ENCODE measurements around the gene AMER2. TPM values are rescaled to one million over a fixed set of nuclear protein-coding genes. Genes with fewer than 3 reads are reported as not detected.

The AMER2 gene
- total RNA-seq, 2 experiments from 2014 or later = not detected

DNA sequence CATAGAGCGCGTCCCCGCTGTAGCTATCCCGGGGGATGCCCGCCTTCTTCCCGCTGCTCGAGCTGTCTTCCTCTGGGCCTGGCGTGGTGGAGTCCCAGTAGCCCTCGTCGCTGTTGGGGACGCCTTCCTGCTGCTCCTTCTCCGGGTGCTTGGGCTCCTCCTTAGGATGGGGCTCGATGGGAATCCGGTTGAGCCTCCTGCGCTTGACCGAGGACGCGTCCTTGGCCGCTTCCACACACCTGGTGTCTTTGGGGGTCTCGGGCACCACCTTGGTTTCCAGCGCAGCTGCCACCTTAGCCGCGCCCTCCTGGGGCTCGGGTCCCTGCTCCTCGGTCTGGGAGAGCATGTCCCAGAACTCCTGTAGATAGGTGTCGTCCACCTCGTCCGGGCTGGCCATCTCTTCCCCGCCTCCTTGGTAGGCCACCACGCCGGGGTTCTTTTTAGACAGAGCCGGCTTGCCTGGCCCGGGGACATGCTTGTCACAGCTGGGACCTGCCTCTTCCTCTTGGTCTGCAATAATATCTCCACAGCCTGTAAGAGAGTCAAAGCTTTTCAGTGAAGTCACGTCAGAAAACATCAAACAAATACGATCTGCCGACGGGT lies 2.0 kb downstream of the AMER2 start:
- H3K36me3 ChIP-seq (ENCODE audit: insufficient read depth, low read length) = no peaks in the 10 kb centered on the region
- H3K27ac Mint-ChIP-seq = no peak overlapping the region
- no peak overlapping the region for H3K4me3 Mint-ChIP-seq
- DNase-seq = no peak
- intact Hi-C loops (cut with DNase I, micrococcal nuclease) = no loop called here
- no peak for ATAC-seq (ENCODE audit: poor library complexity)
- no peak overlapping the region for H3K4me3 ChIP-seq (ENCODE audit: low read length)
- no peaks in the 10 kb centered on the region for H3K36me3 Mint-ChIP-seq (ENCODE audit: low read depth)
- peaks cover 11% of the 10 kb centered on the region for H3K4me1 Mint-ChIP-seq (ENCODE audit: low read depth)
- peaks cover 0 to 5% of the 10 kb centered on the region in 2 experiments for H3K9me3 ChIP-seq (ENCODE audit: control insufficient read depth in 1 of 2, insufficient read depth in 1 of 2, low read length in 2 of 2)
- ChIA-PET POLR2A (no interaction called here), CTCF (no interaction called here)
- H3K27me3 ChIP-seq (ENCODE audit: control insufficient read depth in 1 of 2, insufficient read depth in 2 of 2, low read length in 2 of 2) = peaks cover 23 to 41% of the 10 kb centered on the region in 2 experiments
- peaks cover 75% of the 10 kb centered on the region for H3K27me3 Mint-ChIP-seq
- H3K4me1 ChIP-seq (ENCODE audit: insufficient read depth, low read length) = peaks cover 9% of the 10 kb centered on the region
- H3K9me3 Mint-ChIP-seq = no peaks in the 10 kb centered on the region
- no peak overlapping the region for H3K27ac ChIP-seq (ENCODE audit: low read depth in 1 of 2, low read length in 2 of 2)
- TF ChIP-seq, protein P1, sequence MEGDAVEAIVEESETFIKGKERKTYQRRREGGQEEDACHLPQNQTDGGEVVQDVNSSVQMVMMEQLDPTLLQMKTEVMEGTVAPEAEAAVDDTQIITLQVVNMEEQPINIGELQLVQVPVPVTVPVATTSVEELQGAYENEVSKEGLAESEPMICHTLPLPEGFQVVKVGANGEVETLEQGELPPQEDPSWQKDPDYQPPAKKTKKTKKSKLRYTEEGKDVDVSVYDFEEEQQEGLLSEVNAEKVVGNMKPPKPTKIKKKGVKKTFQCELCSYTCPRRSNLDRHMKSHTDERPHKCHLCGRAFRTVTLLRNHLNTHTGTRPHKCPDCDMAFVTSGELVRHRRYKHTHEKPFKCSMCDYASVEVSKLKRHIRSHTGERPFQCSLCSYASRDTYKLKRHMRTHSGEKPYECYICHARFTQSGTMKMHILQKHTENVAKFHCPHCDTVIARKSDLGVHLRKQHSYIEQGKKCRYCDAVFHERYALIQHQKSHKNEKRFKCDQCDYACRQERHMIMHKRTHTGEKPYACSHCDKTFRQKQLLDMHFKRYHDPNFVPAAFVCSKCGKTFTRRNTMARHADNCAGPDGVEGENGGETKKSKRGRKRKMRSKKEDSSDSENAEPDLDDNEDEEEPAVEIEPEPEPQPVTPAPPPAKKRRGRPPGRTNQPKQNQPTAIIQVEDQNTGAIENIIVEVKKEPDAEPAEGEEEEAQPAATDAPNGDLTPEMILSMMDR (IDR thresholded peaks at IDR 0.05) = no peak

- ChIA-PET CTCF (no interaction called here), POLR2A (no interaction called here)
- H3K36me3 Mint-ChIP-seq (ENCODE audit: low read depth) = no peaks in the 10 kb centered on the region
- H3K4me3 Mint-ChIP-seq = no peak overlapping the region
- H3K27me3 Mint-ChIP-seq = peaks cover 75% of the 10 kb centered on the region
- intact Hi-C loops (cut with DNase I, micrococcal nuclease) = no loop called here
- no peak overlapping the region for H3K27ac Mint-ChIP-seq
- no peak overlapping the region for H3K27ac ChIP-seq (ENCODE audit: low read depth in 1 of 2, low read length in 2 of 2)
- DNase-seq = no peak
- no peaks in the 10 kb centered on the region for H3K36me3 ChIP-seq (ENCODE audit: insufficient read depth, low read length)
- TF ChIP-seq, protein P1 (IDR thresholded peaks at IDR 0.05) = no peak
- peaks cover 11% of the 10 kb centered on the region for H3K4me1 Mint-ChIP-seq (ENCODE audit: low read depth)
- peaks cover 9% of the 10 kb centered on the region for H3K4me1 ChIP-seq (ENCODE audit: insufficient read depth, low read length)
- H3K27me3 ChIP-seq (ENCODE audit: control insufficient read depth in 1 of 2, insufficient read depth in 2 of 2, low read length in 2 of 2) = peaks cover 21 to 37% of the 10 kb centered on the region in 2 experiments
- no peak overlapping the region for H3K4me3 ChIP-seq (ENCODE audit: low read length)
- H3K9me3 Mint-ChIP-seq = no peaks in the 10 kb centered on the region
- H3K9me3 ChIP-seq (ENCODE audit: control insufficient read depth in 1 of 2, insufficient read depth in 1 of 2, low read length in 2 of 2) = peaks cover 0 to 5% of the 10 kb centered on the region in 2 experiments
- no peak for ATAC-seq (ENCODE audit: poor library complexity)
Measured at GRCh38 chr13:25169356-25169755, 2.7 kb downstream of the AMER2 start.

DNA sequence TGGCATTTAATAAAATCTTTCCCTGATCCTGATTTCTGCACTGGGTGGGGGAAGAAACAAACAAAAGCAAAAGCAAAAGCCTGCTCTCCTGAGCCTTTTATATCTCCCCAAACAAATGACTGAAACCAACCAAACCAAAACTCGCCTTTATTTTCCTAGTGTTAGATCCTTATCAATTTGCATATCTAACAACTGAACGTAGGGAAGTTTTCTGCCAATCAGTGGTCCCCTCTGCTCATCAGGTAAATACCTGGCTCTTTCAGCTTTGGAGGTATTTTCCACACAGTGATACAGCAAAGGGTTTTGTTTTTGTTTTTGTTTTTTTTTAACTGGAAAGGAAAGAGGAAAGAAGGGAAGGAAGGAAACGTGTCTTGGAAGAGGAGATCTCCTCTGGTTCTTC lies 3.3 kb downstream of the AMER2 start:
- Histone ChIP-seq H3K27ac (ENCODE audit: low read depth in 1 of 2, low read length in 2 of 2) (no peak overlapping the region), H3K4me3 (ENCODE audit: low read length) (no peak overlapping the region), H3K9me3 (ENCODE audit: control insufficient read depth in 1 of 2, insufficient read depth in 1 of 2, low read length in 2 of 2) (peaks cover 0 to 5% of the 10 kb centered on the region in 2 experiments), H3K36me3 (ENCODE audit: insufficient read depth, low read length) (no peaks in the 10 kb centered on the region), H3K4me1 (ENCODE audit: insufficient read depth, low read length) (peaks cover 9% of the 10 kb centered on the region), H3K27me3 (ENCODE audit: control insufficient read depth in 1 of 2, insufficient read depth in 2 of 2, low read length in 2 of 2) (peaks cover 21 to 37% of the 10 kb centered on the region in 2 experiments)
- CTCF ChIA-PET = no interaction called here
- DNase-seq (no peak), ATAC-seq (ENCODE audit: poor library complexity) (no peak)
- Mint-ChIP-seq H3K4me3 (no peak overlapping the region), H3K9me3 (no peaks in the 10 kb centered on the region), H3K4me1 (ENCODE audit: low read depth) (peaks cover 11% of the 10 kb centered on the region), H3K36me3 (ENCODE audit: low read depth) (no peaks in the 10 kb centered on the region), H3K27ac (no peak overlapping the region), H3K27me3 (peaks cover 74% of the 10 kb centered on the region)
- intact Hi-C loops (cut with DNase I, micrococcal nuclease) = no loop called here
- TF ChIP-seq, protein P1 (IDR thresholded peaks at IDR 0.05) = no peak
- POLR2A ChIA-PET = no interaction called here

All from CD4-positive, alpha-beta T cell (primary cell).